Spleen (tissue), 11 donors: ENCODE results near the gene TLR9. TPM values are rescaled to one million over a fixed set of nuclear protein-coding genes. Genes with fewer than 3 reads are reported as not detected.

Experiments
- DNase-seq: peaks from one replicate; pipeline ENCODE4 v3.0.0-alpha.2; 2020
- H3K27ac ChIP-seq, 8 donors: fragments of 200-600 bp; sonication (generic) in 7 of 8; 1 replicate in 4 of 8; 2 replicates in 4 of 8; pipeline versions ENCODE4 v1.5.0 to v1.8.0; 2016 to 2021; ENCODE audit warnings: inconsistent platforms in 4 of 8, mild to moderate bottlenecking in 4 of 8, moderate library complexity in 1 of 8
- H3K27me3 ChIP-seq, 7 donors: fragments of 200-600 bp; sonication (generic) in 6 of 7; replicated peaks in 1 of 7; 1 replicate in 4 of 7; 2 replicates in 3 of 7; pipeline versions ENCODE4 v1.5.0 to v1.8.0; 2016 to 2021; ENCODE audit warnings: inconsistent platforms in 3 of 7, mild to moderate bottlenecking in 1 of 7
- H3K36me3 ChIP-seq, 6 donors: fragments of 200-600 bp; sonication (generic) in 5 of 6; 1 replicate in 4 of 6; 2 replicates in 2 of 6; pipeline versions ENCODE4 v1.5.0 to v1.8.0; 2016 to 2021; ENCODE audit warnings: inconsistent platforms in 2 of 6
- H3K4me1 ChIP-seq, 6 donors: fragments of 200-600 bp; sonication (generic) in 5 of 6; 1 replicate in 3 of 6; 2 replicates in 3 of 6; pipeline versions ENCODE4 v1.5.0 to v1.8.0; 2016 to 2021; ENCODE audit warnings: inconsistent platforms in 3 of 6
- H3K4me3 ChIP-seq, 8 donors: fragments of 200-600 bp; sonication (generic) in 7 of 8; 1 replicate in 4 of 8; 2 replicates in 4 of 8; pipeline versions ENCODE4 v1.5.0 to v1.8.0; 2016 to 2021; ENCODE audit warnings: inconsistent platforms in 4 of 8, mild to moderate bottlenecking in 4 of 8, moderate library complexity in 2 of 8
- H3K9me3 ChIP-seq, 8 donors: fragments of 200-600 bp; sonication (generic) in 7 of 8; 1 replicate in 4 of 8; 2 replicates in 4 of 8; pipeline versions ENCODE4 v1.5.0 to v1.8.0; 2016 to 2021; ENCODE audit warnings: inconsistent platforms in 4 of 8
- CTCF ChIP-seq, 11 experiments: fragments of 200-600 bp in 7 of 11; fragments of 450-650 bp in 4 of 11; sonication (generic) in 4 of 11; IDR thresholded peaks in 8 of 11; conservative IDR thresholded peaks in 3 of 11; 1 replicate in 7 of 11; 2 replicates in 4 of 11; pipeline versions ENCODE4 v1.4.0 to v1.8.0; 2016 to 2021; ENCODE audit warnings: antibody characterized with exemption in 11 of 11, inconsistent platforms in 4 of 11, mild to moderate bottlenecking in 1 of 11
- POLR2A ChIP-seq, 3 donors: fragments of 450-650 bp; IDR thresholded peaks; one replicate each; pipeline ENCODE4 v1.5.1; 2017; ENCODE audit warnings: antibody characterized with exemption in 3 of 3, mild to moderate bottlenecking in 1 of 3
- POLR2AphosphoS5 ChIP-seq, 3 donors: sonication (generic); formaldehyde crosslinking; IDR thresholded peaks; one replicate each; pipeline ENCODE4 v1.5.1; 2017; ENCODE audit warnings: antibody characterized with exemption in 3 of 3
- WGBS, 5 donors: extraction: QIAGEN DNeasy Blood & Tissue Kit in 3 of 5; methylation state at CpG; one replicate each; pipeline versions ENCODE4 v1.1.5 to v1.1.7; 2013 to 2018; 5-methylcytosine and 5-hydroxymethylcytosine counted together
- intact Hi-C: fragments of 100-400 bp; cut with DNase I; formaldehyde crosslinking; loops from one replicate; pipeline ENCODE4 v1.15.0; 2023; ENCODE audit warnings: low total_unique reads
- polyA plus RNA-seq, 3 donors: library from polyadenylated mRNA; stranded (reverse); fragments of 200-250 nt; gene quantifications; one replicate each; pipeline ENCODE4 v1.2.1, GENCODE V29; 2013
- total RNA-seq, 7 donors: library from RNA; depleted of rRNA in 3 of 7; stranded (reverse); fragments of >200 nt in 3 of 7; fragmentation: NEBNext Ultra II Directional in 4 of 7; extraction: Animal tissue kit (Norgen Biotek cat#: 25700) in 4 of 7; gene quantifications; one replicate each; pipeline versions ENCODE4 v1.1.0 to v1.2.1, GENCODE V29; 2016 to 2021
- donor health status: healthy with polysubstance abuse.
- donor health status: DM: no; HTN: no; CAD: no; lungs with moderate emphysema.
- donor health status: DM: no; HTN: no; CAD: no.
- donor health status: Bipolar disorder and iron deficiency.
- donor health status: healthy.
- donor health status: DM: no; HTN: no; CAD: no.
- donor health status: DM: yes; HTN: yes; CAD: no.

Gene TLR9
- total and polyA plus RNA-seq, 10 donors, result 0.55 to 7.7 (median 3.8) TPM; not detected in 1

- 72 to 94% (median 85%) methylated on average over 8 of the region's 8 CpGs for WGBS, 5 donors
- Histone ChIP-seq H3K27ac (peak overlapping the region in 1 of 8 donors; percentile 85), H3K9me3 (no peaks in the 10 kb centered on the region), H3K4me1 (peaks cover 17 to 40% (median 24%) of the 10 kb centered on the region in 6 donors), H3K4me3 (no peak overlapping the region), H3K36me3 (peaks cover 0 to 84% (median 76%) of the 10 kb centered on the region in 6 donors), H3K27me3 (no peaks in the 10 kb centered on the region)
- no peak for DNase-seq
- intact Hi-C loops, result no loop called here
- TF ChIP-seq POLR2AphosphoS5 (IDR thresholded peaks at IDR 0.05) (no peak), CTCF (IDR thresholded peaks at IDR 0.05 in 8 of 11, conservative IDR thresholded peaks at IDR 0.05 in 3 of 11) (no peak), POLR2A (IDR thresholded peaks at IDR 0.05) (no peak)
Observed at GRCh38 chr3:52213005-52213404, 12.4 kb downstream of the TLR9 start.

- no peak for DNase-seq
- H3K9me3 ChIP-seq, result no peaks in the 10 kb centered on the region
- peak overlapping the region in 5 of 8 donors; percentile 32 to 85 (median 73) for H3K27ac ChIP-seq
- no peaks in the 10 kb centered on the region for H3K27me3 ChIP-seq
- 94 to 97% (median 96%) methylated on average over 11 to 18 of the region's 18 CpGs for WGBS, 5 donors
- H3K4me1 ChIP-seq, result peaks cover under 1 to 24% (median 8%) of the 10 kb centered on the region in 6 donors
- intact Hi-C loops, result no loop called here
- TF ChIP-seq POLR2A (IDR thresholded peaks at IDR 0.05), result no peak
- peak in 2 of 3 donors; percentile 21 to 40 for TF ChIP-seq POLR2AphosphoS5 (IDR thresholded peaks at IDR 0.05)
- H3K36me3 ChIP-seq, result peaks cover 0 to 99% (median 92%) of the 10 kb centered on the region in 6 donors
- H3K4me3 ChIP-seq, result no peak overlapping the region
Observed at GRCh38 chr3:52211268-52211891, 14.1 kb downstream of the TLR9 start.

GRCh38 chr3:52210550-52211046, 14.8 kb downstream of the TLR9 start:
- Histone ChIP-seq H3K4me1 (peaks cover 0 to 18% (median 3%) of the 10 kb centered on the region in 6 donors), H3K4me3 (peak overlapping the region in 1 of 8 donors; percentile 11), H3K36me3 (peaks cover 0 to 100% (median 100%) of the 10 kb centered on the region in 6 donors), H3K9me3 (no peaks in the 10 kb centered on the region), H3K27me3 (no peaks in the 10 kb centered on the region), H3K27ac (peak overlapping the region in 6 of 8 donors; percentile 32 to 85 (median 69))
- intact Hi-C loops, result no loop called here
- WGBS, 5 donors, result 58 to 82% (median 71%) methylated on average over 6 of the region's 6 CpGs
- TF ChIP-seq CTCF (IDR thresholded peaks at IDR 0.05 in 8 of 11, conservative IDR thresholded peaks at IDR 0.05 in 3 of 11) (no peak), POLR2AphosphoS5 (IDR thresholded peaks at IDR 0.05) (peak in 1 of 3 donors; percentile 36), POLR2A (IDR thresholded peaks at IDR 0.05) (no peak)
- no peak for DNase-seq

- no peak for DNase-seq
- H3K36me3 ChIP-seq, result peaks cover 0 to 100% (median 100%) of the 10 kb centered on the region in 6 donors
- H3K4me1 ChIP-seq, result peaks cover 0 to 18% (median 3%) of the 10 kb centered on the region in 6 donors
- peak overlapping the region in 6 of 8 donors; percentile 32 to 85 (median 69) for H3K27ac ChIP-seq
- intact Hi-C loops, result no loop called here
- no peaks in the 10 kb centered on the region for H3K9me3 ChIP-seq
- no peaks in the 10 kb centered on the region for H3K27me3 ChIP-seq
- H3K4me3 ChIP-seq, result peak overlapping the region in 1 of 8 donors; percentile 11
- TF ChIP-seq POLR2AphosphoS5 (IDR thresholded peaks at IDR 0.05), result no peak
- no peak for TF ChIP-seq POLR2A (IDR thresholded peaks at IDR 0.05)
- TF ChIP-seq CTCF (IDR thresholded peaks at IDR 0.05 in 8 of 11, conservative IDR thresholded peaks at IDR 0.05 in 3 of 11), result no peak
Observed at GRCh38 chr3:52210037-52210436, 15.4 kb downstream of the TLR9 start.
